Gastrocnemius medialis (tissue), 4 donors: ENCODE measurements around the gene FBXO38.

ENCODE experiments used
- CTCF ChIP-seq, 5 experiments: fragments of 450-650 bp in 3 of 5; fragments of 200-600 bp in 2 of 5; sonication (generic) in 2 of 5; IDR thresholded peaks in 4 of 5; conservative IDR thresholded peaks in 1 of 5; 1 replicate in 4 of 5; 2 replicates in 1 of 5; pipeline ENCODE4 v1.5.1; 2016 to 2019; ENCODE audit warnings: antibody characterized with exemption in 5 of 5, mild to moderate bottlenecking in 3 of 5, moderate library complexity in 3 of 5
- POLR2A ChIP-seq, 2 donors: fragments of 450-650 bp; IDR thresholded peaks; one replicate each; pipeline ENCODE4 v1.6.1; 2017; ENCODE audit warnings: antibody characterized with exemption in 2 of 2, mild to moderate bottlenecking in 2 of 2, moderate library complexity in 2 of 2

DNA sequence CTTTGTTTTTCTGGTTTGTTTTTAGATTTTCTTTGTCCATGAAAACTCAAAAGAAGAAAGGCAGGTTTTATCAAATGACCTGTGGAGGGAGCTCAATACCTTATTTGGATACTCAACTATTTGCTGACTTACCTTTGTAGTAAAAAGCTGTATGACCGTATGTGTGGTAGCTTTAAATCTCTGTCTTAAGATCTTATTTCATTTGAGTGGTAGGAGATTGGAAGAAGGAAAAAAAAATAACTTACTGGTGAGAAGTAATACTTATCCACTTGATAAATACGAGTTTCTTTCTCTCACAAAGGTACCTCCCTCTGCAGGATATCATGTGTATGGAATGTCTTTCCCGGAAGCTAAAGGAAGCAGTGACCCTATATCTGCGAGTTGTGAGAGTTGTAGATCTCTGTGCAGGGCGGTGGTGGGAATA, 15.0 kb downstream of the FBXO38 start:
- TF ChIP-seq CTCF (IDR thresholded peaks at IDR 0.05 in 4 of 5, conservative IDR thresholded peaks at IDR 0.05 in 1 of 5) (no peak), POLR2A (IDR thresholded peaks at IDR 0.05) (no peak)
